Activated CD4-positive, alpha-beta T cell treated with anti-CD3 and anti-CD28 coated beads for 1 hour (primary cell): ENCODE data around the gene FAM222B.
A peak's percentile ranks its signal among the peaks of the same experiment; 100 is the strongest.
"Not testable (repeated sequence)": the region's sequence is repeated elsewhere in the genome, so short reads cannot be mapped to it uniquely, and the experiment has no call there.

ENCODE experiments used
- DNase-seq: peaks from one replicate; pipeline ENCODE4 v3.0.0-alpha.2; 2020

Gene FAM222B

DNA sequence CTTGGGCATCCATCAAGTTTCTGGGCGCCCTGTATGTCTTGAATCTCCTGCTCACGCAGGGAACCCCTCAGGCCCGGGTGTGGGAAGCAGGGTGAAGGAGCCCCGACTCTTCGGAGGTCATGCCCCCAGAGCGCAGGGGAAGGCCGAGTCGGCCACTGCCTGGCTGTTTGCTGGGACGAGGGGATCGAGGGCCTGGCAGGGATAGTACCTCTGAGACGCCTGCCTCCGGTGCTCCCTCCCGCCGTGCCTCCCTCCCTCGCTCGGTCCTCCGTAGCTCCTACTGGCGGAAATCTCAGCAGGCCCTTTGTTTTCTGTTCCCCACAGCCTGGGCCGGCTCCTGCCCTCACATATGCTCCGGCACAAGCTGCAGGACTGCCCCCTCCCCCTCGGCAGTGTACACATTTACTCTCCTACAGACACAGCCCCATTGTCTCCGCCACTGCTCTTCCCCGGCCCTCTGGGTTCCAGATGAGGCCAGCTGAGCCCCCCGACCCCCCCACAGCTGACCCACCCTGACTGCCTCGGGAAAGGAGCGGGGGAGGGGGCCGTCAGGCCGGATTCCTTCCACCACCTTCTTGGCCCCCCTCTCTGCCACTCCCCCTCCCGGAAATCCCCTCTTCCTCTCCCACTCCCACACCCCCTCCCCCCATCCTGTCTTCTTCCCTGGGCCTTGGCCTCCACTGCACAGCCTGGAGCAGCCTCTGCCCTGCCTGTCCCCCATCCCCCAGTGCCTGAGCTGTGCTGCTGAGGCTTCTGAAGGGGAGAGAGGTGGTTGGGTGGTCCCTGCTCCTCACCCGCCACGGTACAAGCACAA lies 97.4 kb downstream of the FAM222B start:
- no peak for DNase-seq

DNA sequence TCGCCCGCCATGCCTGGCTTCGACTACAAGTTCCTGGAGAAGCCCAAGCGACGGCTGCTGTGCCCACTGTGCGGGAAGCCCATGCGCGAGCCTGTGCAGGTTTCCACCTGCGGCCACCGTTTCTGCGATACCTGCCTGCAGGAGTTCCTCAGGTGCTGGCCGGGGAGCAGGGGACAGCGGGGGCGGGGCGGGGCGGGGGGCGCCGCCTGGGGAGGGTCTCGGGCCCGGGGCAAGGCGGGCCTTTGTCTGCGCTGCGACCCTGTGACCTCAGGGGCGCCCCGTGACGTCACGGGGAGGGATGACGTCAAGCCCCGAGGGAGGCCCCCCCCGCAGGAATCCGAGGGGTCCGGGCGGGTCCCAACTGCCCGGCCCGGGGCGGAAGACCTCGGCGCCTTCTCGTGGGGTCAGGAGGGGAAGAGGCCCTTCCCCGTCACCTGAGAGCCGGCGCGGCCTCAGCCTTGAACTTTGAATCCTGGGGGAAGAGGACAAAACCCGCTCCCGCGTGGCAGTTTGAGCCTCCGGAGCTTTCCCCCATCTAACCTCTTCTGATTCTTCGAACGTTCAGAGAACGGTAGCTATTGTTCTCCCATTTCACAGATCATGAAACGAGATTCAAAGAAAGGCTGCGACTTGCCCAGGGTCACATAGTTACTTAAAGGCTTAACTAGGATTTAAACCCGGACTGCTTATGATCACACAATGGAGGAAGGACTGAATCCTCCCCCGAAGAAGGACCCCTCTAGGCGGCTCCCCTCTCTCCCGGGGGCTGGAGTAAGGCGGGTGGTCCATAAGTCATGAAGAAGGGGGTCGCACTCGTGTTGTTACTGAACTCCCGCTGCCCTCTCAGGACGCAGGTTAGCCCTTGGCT lies 98.3 kb downstream of the FAM222B start:
- peak; percentile 55 for DNase-seq

DNA sequence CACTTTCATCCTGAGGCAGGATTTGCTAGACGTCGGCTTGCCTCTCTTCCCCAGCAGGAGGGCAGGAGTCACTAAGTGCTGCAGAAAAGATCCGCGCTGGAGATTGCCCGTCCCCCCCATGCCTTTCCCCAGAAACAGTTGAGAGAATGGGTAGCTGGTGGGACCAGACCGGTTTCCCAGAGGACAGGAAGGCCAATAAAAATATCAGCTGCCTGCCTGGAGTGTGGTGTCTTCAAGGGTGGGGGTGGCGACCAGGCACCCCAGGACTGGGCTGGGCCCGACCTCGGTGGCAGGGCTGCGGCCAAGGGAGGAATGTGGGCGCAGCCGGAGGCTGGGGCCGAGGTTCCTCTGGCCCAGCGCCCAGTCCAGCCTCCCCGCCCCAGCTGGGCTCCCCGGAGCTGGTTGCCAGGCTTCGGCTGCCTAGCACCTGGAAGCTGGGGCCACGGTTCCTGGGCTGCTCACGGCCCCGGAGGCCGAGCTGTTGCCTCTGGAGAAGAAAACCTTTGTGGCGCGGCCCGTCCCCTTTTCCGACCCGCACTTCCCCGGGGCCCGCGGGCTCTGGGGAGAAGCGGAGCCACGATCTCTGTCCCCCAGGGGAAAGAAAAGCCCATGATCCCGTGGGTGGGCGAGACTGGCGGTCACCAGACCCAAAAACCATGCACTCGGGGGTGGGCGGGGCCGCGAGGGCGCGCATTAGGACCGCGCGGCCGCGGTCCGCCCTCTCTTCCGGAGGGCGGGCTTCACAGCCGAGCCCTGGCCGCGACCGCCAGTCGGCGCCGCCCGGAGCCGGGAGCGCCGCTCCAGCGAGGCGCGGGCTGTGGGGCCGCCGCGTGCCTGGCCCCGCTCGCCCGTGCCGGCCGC lies 99.1 kb downstream of the FAM222B start, which contains the start of gene TRAF4:
TRAF4 (plus strand) TSS at position 769 of the 861 bp plus-strand sequence. CDS start 102 bp downstream, outside the sequence.
- DNase-seq, result peak; percentile 60

DNA sequence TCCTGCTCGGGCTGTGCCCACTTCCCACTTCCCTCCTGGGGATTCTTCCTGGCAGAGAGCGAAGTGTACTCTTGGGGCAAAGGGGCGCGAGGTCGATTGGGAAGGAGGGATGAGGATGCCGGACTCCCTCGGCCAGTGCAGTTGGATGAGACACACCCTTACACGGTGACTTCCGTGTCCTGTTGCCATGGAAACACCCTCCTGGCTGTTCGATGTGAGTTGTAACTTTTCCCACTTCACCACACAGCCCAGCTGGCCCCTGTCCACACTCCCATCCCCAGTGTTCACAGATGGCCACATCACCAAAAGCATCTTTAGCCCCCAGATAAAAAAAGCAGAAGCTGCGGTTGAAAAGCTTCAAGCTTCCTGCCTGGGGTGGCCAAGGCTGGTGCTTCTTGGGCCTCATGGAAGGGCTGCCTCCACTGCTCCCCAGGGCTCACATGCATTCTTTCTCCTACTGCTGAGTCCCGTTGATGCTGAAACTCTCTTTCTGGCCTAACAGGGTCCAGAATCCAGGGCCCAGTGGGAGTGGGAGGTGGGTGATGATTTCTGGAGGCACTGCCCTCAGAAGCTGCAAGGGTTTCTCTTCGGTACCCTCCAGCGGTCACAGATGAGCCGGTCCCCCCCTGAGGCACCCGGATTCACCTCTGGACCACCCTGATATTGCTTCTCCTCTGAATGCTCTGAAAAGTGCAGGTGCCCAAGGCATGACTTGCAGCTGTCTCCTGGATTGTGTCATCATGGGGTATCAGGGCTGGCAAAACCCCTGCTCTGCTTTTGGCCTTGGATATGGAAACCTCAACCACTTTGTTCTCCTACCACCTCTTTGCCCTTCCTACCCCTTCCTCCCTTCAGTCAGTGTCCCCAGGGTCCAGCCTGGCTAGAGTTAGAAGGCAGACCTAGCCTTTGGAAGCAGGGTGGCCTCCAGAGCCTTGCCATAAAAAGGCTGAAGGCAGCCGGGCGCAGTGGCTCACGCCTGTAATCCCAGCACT lies 100.9 kb downstream of the FAM222B start:
- no peak for DNase-seq

DNA sequence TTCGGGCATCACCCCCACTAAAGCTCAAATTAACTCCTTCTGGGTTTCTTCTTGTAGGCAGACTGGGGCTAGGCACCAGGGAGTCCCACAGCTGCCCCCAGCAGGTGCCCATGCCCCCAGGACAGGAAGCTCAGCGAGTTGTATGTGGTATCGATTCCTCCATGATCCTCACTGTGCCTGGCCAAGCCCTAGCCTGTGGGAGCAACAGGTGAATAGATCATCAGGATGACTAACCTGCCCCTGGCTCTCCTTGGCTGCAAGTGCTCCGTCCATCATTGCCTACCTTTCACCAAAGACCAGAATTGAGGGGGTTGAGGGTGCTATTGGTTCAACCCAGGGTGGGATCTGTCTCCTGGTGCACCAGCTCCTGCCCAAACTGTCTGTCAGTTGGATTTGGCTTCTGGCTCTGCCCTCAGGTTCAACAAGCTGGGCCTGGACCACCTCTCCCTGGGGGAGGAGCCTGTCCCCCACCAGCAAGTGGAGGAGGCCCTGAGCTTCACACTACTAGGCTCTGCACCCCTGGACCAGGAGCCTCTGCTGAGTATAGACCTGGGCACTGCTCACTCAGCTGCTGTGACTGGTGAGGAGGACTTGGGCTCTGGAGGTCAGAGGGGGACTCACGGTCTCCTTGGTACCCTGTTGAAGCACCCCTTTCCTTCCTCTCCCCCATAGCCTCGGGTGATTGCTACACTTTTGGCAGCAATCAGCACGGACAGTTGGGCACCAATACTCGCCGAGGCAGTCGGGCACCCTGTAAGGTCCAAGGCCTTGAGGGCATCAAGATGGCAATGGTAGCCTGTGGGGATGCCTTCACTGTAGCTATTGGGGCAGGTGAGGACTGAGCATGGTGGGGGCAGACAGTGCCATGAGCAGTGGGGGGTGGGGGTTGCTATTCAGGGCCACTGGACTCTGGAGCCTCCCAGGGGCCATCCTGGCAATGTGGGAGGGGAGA lies 101.9 kb downstream of the FAM222B start:
- DNase-seq, result no peak

DNA sequence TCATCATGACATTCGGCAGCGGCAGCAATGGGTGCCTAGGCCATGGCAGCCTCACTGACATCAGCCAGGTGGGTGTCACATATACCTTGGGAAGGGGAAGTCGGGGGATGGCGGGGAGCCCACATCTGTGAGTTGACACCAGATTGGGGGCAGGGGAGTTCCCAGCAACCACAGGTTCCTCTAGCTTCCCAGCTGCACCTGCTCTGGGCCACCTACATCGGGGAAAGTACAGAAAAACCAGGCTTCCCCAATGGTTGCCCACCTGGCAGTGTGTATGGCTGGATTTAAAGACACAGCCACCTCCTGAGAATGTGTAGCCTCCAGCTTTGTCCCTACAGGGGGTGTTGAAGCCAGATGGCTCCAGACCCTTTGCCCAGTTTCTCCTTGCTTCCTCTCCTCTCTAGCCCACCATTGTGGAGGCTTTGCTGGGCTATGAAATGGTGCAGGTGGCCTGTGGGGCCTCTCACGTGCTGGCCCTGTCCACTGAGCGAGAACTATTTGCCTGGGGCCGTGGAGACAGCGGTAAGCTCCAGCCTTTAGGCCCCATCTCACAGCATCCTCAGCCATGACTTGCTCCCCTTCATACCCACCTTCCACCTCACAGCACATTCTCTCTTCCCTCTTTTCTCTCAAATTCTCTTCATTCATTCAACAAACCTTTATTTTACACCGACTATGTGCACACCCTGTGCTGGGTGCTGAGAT lies 103.8 kb downstream of the FAM222B start:
- DNase-seq, result no peak

DNA sequence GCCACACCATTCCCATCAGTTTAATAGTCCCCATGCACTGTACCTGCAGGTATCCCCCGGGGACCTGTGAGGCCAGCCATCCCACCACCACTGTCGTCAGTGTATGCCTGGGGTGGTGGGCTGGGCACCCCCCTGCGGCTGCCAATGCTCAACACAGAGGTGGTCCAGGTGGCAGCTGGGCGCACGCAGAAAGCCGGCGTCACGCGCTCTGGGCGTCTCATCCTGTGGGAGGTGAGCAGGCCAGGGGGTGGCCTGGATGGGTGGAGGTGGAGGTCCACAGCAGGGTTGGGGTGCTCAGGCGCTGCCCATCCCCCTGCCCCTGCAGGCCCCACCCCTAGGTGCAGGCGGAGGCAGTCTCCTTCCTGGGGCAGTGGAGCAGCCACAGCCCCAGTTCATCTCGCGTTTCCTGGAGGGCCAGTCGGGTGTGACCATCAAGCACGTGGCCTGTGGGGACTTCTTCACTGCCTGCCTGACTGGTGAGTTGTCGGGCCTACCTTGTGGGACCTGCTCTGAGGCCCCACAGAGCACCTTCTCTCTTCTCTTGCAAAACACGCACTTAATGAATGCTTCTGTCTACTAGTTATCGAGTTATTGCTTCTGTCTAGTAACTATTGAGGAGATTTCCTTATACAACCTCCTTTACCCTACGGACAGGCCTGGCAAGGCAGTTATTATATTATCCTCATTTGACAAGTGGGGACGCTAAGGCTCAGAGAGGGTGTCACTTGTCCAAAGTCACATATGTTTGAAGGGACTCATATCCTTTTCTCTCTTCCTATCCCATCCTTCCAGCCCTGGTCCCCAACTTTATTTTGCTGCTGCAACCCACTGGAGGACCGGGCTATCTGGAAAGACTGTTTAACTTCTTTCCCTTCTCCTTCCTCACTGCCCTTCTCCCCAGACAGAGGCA lies 104.6 kb downstream of the FAM222B start:
- DNase-seq, result no peak

DNA sequence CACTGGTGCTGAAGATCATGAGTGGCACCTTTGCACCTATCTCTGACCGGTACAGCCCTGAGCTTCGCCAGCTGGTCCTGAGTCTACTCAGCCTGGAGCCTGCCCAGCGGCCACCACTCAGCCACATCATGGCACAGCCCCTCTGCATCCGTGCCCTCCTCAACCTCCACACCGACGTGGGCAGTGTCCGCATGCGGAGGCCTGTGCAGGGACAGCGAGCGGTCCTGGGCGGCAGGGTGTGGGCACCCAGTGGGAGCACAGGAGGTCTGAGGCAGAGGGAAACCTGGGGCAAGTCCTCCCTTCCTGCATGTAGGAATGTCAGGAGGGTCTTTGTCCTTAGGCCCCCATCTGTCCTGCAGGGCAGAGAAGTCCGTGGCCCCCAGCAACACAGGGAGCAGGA lies 105.3 kb downstream of the FAM222B start:
- no peak for DNase-seq

DNA sequence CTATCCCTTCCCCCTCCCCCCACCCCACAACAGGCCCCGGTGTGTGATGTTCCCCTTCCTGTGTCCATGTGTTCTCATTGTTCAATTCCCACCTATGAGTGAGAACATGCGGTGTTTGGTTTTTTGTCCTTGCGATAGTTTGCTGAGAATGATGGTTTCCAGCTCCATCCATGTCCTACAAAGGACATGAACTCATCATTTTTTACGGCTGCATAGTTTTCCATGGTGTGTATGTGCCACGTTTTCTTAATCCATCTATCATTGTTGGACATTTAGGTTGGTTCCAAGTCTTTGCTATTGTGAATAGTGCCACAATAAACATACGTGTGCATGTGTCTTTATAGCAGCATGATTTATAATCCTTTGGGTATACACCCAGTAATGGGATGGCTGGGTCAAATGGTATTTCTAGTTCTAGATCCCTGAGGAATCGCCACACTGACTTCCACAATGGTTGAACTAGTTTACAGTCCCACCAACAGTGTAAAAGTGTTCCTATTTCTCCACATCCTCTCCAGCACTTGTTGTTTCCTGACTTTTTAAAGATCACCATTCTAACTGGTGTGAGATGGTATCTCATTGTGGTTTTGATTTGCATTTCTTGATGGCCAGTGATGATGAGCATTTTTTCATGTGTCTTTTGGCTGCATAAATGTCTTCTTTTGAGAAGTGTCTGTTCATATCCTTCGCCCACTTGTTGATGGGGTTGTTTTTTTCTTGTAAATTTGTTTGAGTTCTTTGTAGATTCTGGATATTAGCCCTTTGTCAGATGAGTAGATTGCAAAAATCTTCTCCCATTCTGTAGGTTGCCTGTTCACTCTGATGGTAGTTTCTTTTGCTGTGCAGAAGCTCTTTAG lies 106.4 kb downstream of the FAM222B start:
- DNase-seq, result not testable (repeated sequence)

DNA sequence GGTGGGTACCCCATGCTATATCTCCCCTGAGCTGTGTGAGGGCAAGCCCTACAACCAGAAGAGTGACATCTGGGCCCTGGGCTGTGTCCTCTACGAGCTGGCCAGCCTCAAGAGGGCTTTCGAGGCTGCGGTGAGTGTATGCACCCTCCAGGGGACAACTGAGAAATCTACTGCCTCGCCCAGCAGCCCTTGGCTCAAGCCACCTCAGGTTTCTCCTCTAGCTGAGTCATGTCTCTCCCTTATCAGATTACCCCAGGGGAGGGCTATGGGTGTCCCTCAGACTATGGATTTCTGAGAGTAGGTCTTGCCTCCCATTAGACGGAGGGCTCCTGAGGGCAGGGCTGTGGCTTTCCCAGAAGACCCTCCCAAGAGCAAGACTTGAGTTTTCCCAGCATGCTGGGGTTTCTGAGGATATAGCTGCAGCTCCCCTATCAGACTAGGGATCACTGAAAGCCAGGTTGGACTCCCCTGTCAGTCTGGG lies 107.3 kb downstream of the FAM222B start:
- DNase-seq, result no peak

DNA sequence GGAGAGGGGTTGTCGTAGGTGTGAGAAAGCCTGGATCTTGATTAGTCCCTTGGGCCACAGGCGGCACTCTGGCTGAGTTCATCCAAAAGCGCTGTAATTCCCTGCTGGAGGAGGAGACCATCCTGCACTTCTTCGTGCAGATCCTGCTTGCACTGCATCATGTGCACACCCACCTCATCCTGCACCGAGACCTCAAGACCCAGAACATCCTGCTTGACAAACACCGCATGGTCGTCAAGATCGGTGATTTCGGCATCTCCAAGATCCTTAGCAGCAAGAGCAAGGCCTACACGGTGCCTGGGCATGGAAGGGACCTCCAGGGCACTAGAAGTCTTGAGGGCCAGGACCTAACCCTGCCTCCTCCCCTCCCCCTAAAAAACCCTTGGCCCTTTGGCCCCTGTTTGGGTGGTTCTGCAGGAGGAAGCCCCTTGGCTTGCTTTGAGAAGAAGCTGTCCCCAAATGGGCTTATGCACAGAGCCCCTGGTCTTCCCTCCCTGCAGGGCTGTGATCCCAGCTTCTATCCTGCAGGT lies 107.8 kb downstream of the FAM222B start:
- no peak for DNase-seq

DNA sequence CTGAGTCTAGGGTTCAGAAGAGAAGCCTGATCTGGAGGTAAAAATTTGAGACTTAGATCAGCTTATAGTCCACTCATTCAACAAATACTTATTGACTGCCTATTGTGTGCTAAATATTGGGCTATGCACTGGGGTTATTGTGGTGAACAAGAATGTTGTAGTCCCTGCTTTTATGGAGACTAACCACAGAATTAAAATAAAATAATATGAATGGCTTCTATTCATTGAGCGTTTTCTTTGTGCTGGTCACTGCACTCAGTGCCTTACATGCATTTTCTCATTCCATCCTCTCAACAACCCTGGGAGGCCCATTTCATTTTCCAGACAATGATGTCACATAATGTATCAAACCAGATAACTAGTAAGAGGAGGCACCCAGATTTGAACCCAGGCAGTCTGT lies 109.2 kb downstream of the FAM222B start:
- DNase-seq, result no peak

DNA sequence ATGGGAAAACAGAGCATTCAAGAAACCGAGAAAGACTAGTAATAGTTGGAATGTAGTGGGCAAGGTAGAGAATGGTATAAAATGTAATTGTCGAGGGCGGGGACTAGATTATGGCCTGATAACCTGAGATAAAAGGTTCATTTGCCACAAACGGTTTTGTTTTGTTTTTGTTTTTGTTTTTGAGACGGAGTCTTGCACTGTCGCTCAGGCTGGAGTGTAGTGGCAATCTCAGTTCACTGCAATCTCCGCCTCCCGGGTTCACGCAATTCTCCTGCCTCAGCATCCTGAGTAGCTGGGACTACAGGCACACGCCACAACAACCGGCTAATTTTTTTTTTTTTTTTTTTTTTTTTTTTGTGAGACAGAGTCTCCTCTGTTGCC lies 112.7 kb downstream of the FAM222B start:
- DNase-seq, result no peak

DNA sequence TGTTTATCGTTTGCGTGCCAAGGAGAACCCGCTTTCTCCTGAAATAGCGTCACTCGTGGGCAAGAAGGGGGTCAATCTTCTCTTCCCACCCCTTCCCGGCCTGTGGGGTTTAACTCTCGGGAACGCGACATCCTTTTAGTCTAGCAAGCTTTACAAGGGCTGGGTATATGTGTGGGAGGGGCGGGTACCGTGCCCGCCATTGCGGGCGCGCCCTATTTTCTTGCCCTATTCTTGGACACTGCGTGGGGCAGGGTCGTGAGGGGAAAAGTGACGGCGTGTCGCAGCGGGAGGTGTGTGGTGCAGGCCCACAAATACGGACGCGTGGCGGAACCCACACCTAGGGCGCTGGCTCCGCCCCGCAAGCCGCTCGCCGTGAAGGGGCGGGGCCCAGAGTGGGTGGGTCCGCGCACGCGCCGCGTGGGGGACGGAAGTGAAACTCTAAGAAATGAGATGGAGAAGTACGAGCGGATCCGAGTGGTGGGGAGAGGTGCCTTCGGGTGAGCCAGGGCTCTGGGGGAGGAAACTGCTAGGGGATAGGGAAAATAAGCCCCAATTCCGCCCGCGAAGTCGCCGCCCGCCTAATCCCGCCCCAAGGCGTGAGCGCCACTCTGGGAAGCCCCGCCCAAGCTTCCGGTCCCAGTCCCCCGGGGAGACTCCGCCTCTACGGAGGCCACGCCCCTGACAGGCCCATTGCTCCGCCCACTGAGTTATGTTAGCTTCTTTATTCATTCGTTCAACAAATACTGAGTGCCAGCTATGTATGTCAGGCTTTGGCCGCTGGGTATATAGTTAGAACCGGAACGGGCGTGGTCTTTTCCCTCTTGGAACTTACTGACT lies 114.0 kb downstream of the FAM222B start, which contains the start of gene NEK8:
NEK8 (plus strand) TSS at position 425 of the 837 bp plus-strand sequence; CDS start at position 451, 26 bp downstream.
- peak; percentile 97 for DNase-seq

DNA sequence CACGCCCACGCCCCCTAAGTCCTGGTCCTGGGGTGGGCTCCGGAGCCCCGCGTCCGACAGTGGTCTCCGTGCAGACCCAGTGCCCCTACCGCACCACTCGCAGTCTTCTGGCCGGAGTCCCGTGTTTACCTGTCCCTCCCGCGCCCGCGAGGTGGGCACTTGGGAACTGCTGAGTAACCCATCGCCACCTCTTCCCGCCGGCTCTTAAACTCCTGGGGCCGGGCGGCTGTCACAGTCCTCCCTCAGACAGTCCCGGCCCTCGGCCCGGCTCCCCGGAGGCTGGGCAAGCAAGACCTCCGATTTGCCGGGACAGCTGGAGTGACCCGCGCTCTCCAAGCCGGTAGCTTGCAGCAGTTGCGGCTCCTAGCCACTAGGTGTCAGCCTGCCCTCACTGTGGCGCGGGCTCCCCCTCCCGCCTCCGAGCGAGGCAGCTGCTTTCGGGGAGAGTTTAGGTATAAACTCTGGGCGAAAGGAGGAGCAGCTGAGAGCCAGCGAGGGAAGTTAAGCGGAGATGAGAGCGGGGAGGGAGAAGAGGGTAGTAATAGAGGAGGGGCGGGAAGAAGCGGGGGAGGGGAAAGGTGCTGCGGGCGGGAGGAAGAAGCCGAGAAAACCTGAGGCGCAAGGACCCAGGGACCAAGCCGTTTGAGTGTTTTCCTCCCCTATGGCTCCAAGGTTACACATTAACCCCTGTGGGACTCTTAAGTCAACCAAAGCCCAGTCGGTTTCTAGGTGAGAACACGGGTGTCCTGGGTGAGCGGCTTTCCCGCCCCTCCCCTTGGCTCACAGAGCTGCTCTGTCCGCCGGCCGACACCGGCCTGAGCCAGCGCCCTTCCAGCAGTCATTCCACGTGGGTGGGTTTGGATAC lies 115.7 kb downstream of the FAM222B start:
- DNase-seq, result peak; percentile 84
